CD4-positive, alpha-beta T cell (primary cell): Measurements from ENCODE around the gene CXCL17. TPM values are rescaled to one million over a fixed set of nuclear protein-coding genes. Genes with fewer than 3 reads are reported as not detected.
A peak's percentile ranks its signal among the peaks of the same experiment; 100 is the strongest.
"Not testable (repeated sequence)": the region's sequence is repeated elsewhere in the genome, so short reads cannot be mapped to it uniquely, and the experiment has no call there.

Experiments
- ATAC-seq: fragments of 200-7000 bp; cut with Tn5 transposase; one replicate; pipeline ENCODE4 v1.10.0; 2022; ENCODE audit warnings: mild to moderate bottlenecking; ENCODE audit not compliant: poor library complexity
- CTCF ChIA-PET: fragments of 350-600 bp; sonication (Branson Sonifier 250); formaldehyde crosslinking; loops from one replicate; lab custom pipeline; 2021; ENCODE audit warnings: antibody characterized with exemption, inconsistent platforms; lab: Charles Lee
- POLR2A ChIA-PET: fragments of 350-600 bp; sonication (Branson Sonifier 250); formaldehyde crosslinking; loops from one replicate; lab custom pipeline; 2021; ENCODE audit warnings: antibody characterized with exemption, inconsistent platforms; lab: Charles Lee
- DNase-seq, 14 experiments: peaks; one replicate each; pipeline ENCODE4 v3.0.0-alpha.2; 2013 to 2020; ENCODE audit warnings: mixed read lengths in 2 of 14
- H3K27ac ChIP-seq, 2 donors: one replicate each; pipeline versions ENCODE4 v1.5.1 to v1.7.0; 2013; ENCODE audit warnings: low read length in 2 of 2, low read depth in 1 of 2, mild to moderate bottlenecking in 1 of 2
- H3K27me3 ChIP-seq, 2 experiments: 1 replicate in 1 of 2; 2 replicates in 1 of 2; pipeline versions ENCODE4 v1.6.1 to v1.7.0; 2013; ENCODE audit warnings: low read length in 2 of 2, control low read depth in 1 of 2, mild to moderate bottlenecking in 1 of 2, moderate library complexity in 1 of 2; ENCODE audit not compliant: insufficient read depth in 2 of 2, control insufficient read depth in 1 of 2
- H3K36me3 ChIP-seq: one replicate; pipeline ENCODE4 v1.6.1; 2013; ENCODE audit warnings: low read length, control low read depth; ENCODE audit not compliant: insufficient read depth
- H3K4me1 ChIP-seq: one replicate; pipeline ENCODE4 v1.6.1; 2013; ENCODE audit warnings: low read length, control low read depth; ENCODE audit not compliant: insufficient read depth
- H3K4me3 ChIP-seq: one replicate; pipeline ENCODE4 v1.5.1; 2013; ENCODE audit warnings: mild to moderate bottlenecking, low read length, moderate library complexity
- H3K9me3 ChIP-seq, 2 experiments: 1 replicate in 1 of 2; 2 replicates in 1 of 2; pipeline versions ENCODE4 v1.6.1 to v1.7.0; 2013; ENCODE audit warnings: low read length in 2 of 2, mild to moderate bottlenecking in 2 of 2, control low read depth in 1 of 2, moderate library complexity in 1 of 2; ENCODE audit not compliant: control insufficient read depth in 1 of 2, insufficient read depth in 1 of 2
- H3K27ac Mint-ChIP-seq: one replicate; pipeline ENCODE4 v1.8.0; 2020; ENCODE audit warnings: mixed read lengths
- H3K27me3 Mint-ChIP-seq: one replicate; pipeline ENCODE4 v1.8.0; 2021; ENCODE audit warnings: mixed read lengths
- H3K36me3 Mint-ChIP-seq: one replicate; pipeline ENCODE4 v1.8.0; 2021; ENCODE audit warnings: low read depth, mixed read lengths
- H3K4me1 Mint-ChIP-seq: one replicate; pipeline ENCODE4 v1.8.0; 2021; ENCODE audit warnings: low read depth, mixed read lengths
- H3K4me3 Mint-ChIP-seq: one replicate; pipeline ENCODE4 v1.8.0; 2020; ENCODE audit warnings: mild to moderate bottlenecking, mixed read lengths
- H3K9me3 Mint-ChIP-seq: one replicate; pipeline ENCODE4 v1.8.0; 2020; ENCODE audit warnings: mixed read lengths
- CTCF ChIP-seq: fragments of 200-600 bp; IDR thresholded peaks from one replicate; pipeline ENCODE4 v1.8.0; 2022; ENCODE audit warnings: antibody characterized with exemption, mild to moderate bottlenecking
- intact Hi-C, 2 experiments: fragments of 100-400 bp; cut with DNase I in 1 of 2; cut with micrococcal nuclease in 1 of 2; formaldehyde crosslinking; loops; one replicate each; pipeline versions ENCODE4 v1.15.1 to v1.9.0; 2023 to 2025; cut with DNase I, micrococcal nuclease
- total RNA-seq, 174 experiments: library from RNA in 2 of 174; stranded (reverse) in 2 of 174; gene quantifications; one replicate each; pipeline ENCODE4 v1.2.3 and lab custom pipeline; 2021 to 2026

CXCL17 gene
- total RNA-seq, 2 experiments from 2014 or later = not detected

GRCh38 chr19:42452590-42452989, 9.8 kb upstream of the CXCL17 start:
- DNase-seq (no peak), ATAC-seq (no peak)
- Mint-ChIP-seq H3K27me3 (no peaks in the 10 kb centered on the region), H3K9me3 (no peaks in the 10 kb centered on the region), H3K4me3 (no peak overlapping the region), H3K4me1 (no peaks in the 10 kb centered on the region), H3K36me3 (no peaks in the 10 kb centered on the region), H3K27ac (no peak overlapping the region)
- intact Hi-C loops = loop anchor here in 1 of 2 experiments (2.0 kb wide), 1 partner anchor 34 kb away; no protein-coding TSS in a partner anchor
- no peak for TF ChIP-seq CTCF
- no peak overlapping the region for H3K27ac ChIP-seq
- ChIA-PET POLR2A (no interaction called here), CTCF (interaction anchor here (3.1 kb wide), 1 partner anchor 77 kb away, joined by 29 read pairs; the partner anchor contains the start of gene CEACAM1)
- H3K9me3 ChIP-seq = no peaks in the 10 kb centered on the region
- no peak overlapping the region for H3K4me3 ChIP-seq
- no peaks in the 10 kb centered on the region for H3K36me3 ChIP-seq
- H3K27me3 ChIP-seq = no peaks in the 10 kb centered on the region
- H3K4me1 ChIP-seq = peaks cover 22% of the 10 kb centered on the region

GRCh38 chr19:42450314-42450934, 7.7 kb upstream of the CXCL17 start:
- Histone ChIP-seq H3K4me3 (no peak overlapping the region), H3K27ac (peak overlapping the region; percentile 68 to 81), H3K27me3 (no peaks in the 10 kb centered on the region), H3K9me3 (no peaks in the 10 kb centered on the region), H3K36me3 (no peaks in the 10 kb centered on the region), H3K4me1 (peaks cover 22% of the 10 kb centered on the region)
- ChIA-PET CTCF (interaction anchor here (0.6 to 4.2 kb wide), 18 partner anchors 8 to 342 kb away, joined by 3 to 35 read pairs (median 4); partner anchors contain the start of gene CEACAM1), POLR2A (interaction anchor here (0.6 to 1.7 kb wide), 8 partner anchors 10 to 365 kb away, joined by 3 to 16 read pairs (median 4); partner anchors contain the start of genes CEACAM1 and ZNF526)
- H3K4me3 Mint-ChIP-seq = no peak overlapping the region
- no peaks in the 10 kb centered on the region for H3K36me3 Mint-ChIP-seq
- H3K27ac Mint-ChIP-seq = no peak overlapping the region
- TF ChIP-seq CTCF = peak; percentile 83
- no peaks in the 10 kb centered on the region for H3K4me1 Mint-ChIP-seq
- ATAC-seq (peak; percentile 97), DNase-seq (peak; percentile 61 to 96 (median 74))
- no peaks in the 10 kb centered on the region for H3K9me3 Mint-ChIP-seq
- H3K27me3 Mint-ChIP-seq = no peaks in the 10 kb centered on the region
- intact Hi-C loops = loop anchor here (1.0 kb wide), 4 partner anchors 10 to 146 kb away; no protein-coding TSS in a partner anchor

- H3K27me3 ChIP-seq, ATAC-seq, H3K36me3 Mint-ChIP-seq, H3K27ac ChIP-seq, H3K9me3 Mint-ChIP-seq, H3K36me3 ChIP-seq, H3K4me1 Mint-ChIP-seq, POLR2A ChIA-PET, intact Hi-C loops, H3K4me3 Mint-ChIP-seq, H3K27me3 Mint-ChIP-seq, DNase-seq, H3K9me3 ChIP-seq, H3K27ac Mint-ChIP-seq, H3K4me3 ChIP-seq: not testable (repeated sequence)
- CTCF ChIA-PET = interaction anchor here (4.2 kb wide), 1 partner anchor 10 kb away, joined by 35 read pairs; no protein-coding TSS in a partner anchor
- peaks cover 22% of the 10 kb centered on the region for H3K4me1 ChIP-seq
Measured at GRCh38 chr19:42448306-42448705, 5.6 kb upstream of the CXCL17 start.
